K562 (cell line): ENCODE data around the gene LDAH. TPM values are rescaled to one million over a fixed set of nuclear protein-coding genes. Genes with fewer than 3 reads are reported as not detected.

Experiments used
- BACH1 ChIP-seq: fragments of 200-800 bp; sonication (Bioruptor generic); IDR thresholded peaks from 2 replicates; pipeline ENCODE4 v1.6.1; 2016; ENCODE audit warnings: missing genetic modification characterization, missing compliant biosample characterization
- BCOR ChIP-seq: fragments of 450-650 bp; IDR thresholded peaks from 2 replicates; pipeline ENCODE4 v1.6.1; 2016
- CBX2 ChIP-seq: fragments of 200-600 bp; sonication (generic); IDR thresholded peaks from one replicate; pipeline ENCODE4 v1.6.1; 2012; ENCODE audit warnings: mild to moderate bottlenecking, low read length, inconsistent platforms; ENCODE audit not compliant: insufficient read depth, poor library complexity, severe bottlenecking
- CHD2 ChIP-seq: IDR thresholded peaks from 2 replicates; pipeline ENCODE4 v1.6.1; 2011; ENCODE audit warnings: low read depth, low read length
- CHD7 ChIP-seq: fragments of 200-600 bp; sonication (generic); IDR thresholded peaks from one replicate; pipeline ENCODE4 v1.6.1; 2012; ENCODE audit warnings: mild to moderate bottlenecking, low read depth, low read length, inconsistent platforms
- CTBP1 ChIP-seq: fragments of 450-650 bp; IDR thresholded peaks from 2 replicates; pipeline ENCODE4 v1.6.1; 2016; ENCODE audit warnings: borderline replicate concordance
- DNMT1 ChIP-seq: fragments of 450-650 bp; IDR thresholded peaks from 2 replicates; pipeline ENCODE4 v1.6.1; 2016; ENCODE audit warnings: antibody characterized with exemption, mild to moderate bottlenecking
- GABPB2 ChIP-seq: fragments of 250-450 bp; sonication (Bioruptor Pico); conservative IDR thresholded peaks from 2 replicates; pipeline ENCODE4 v1.5.1; 2021; ENCODE audit warnings: mild to moderate bottlenecking
- HNRNPH1 ChIP-seq: fragments of 200-400 bp; formaldehyde crosslinking; optimal IDR thresholded peaks from 2 replicates; pipeline ENCODE3; 2017; ENCODE audit warnings: low read depth, mild to moderate bottlenecking, low read length, moderate library complexity
- KDM2B ChIP-seq: fragments of 250-450 bp; sonication (Bioruptor Pico); IDR thresholded peaks from 2 replicates; pipeline ENCODE4 v1.8.0; 2021; ENCODE audit warnings: mild to moderate bottlenecking, moderate library complexity
- NELFE ChIP-seq: IDR thresholded peaks from 2 replicates; pipeline ENCODE4 v1.6.1; 2011; ENCODE audit warnings: mild to moderate bottlenecking; ENCODE audit not compliant: insufficient read depth, insufficient read length
- NR1H2 ChIP-seq: sonication (generic); formaldehyde crosslinking; IDR thresholded peaks from 2 replicates; pipeline ENCODE4 v1.4.0; 2020; ENCODE audit warnings: mild to moderate bottlenecking, missing genetic modification reagents
- RNF2 ChIP-seq: sonication (generic); IDR thresholded peaks from 2 replicates; pipeline ENCODE4 v1.6.1; 2016
- SNRNP70 ChIP-seq: fragments of 200-400 bp; formaldehyde crosslinking; optimal IDR thresholded peaks from 2 replicates; pipeline ENCODE3; 2017; ENCODE audit warnings: low read depth, low read length
- SPI1 ChIP-seq: IDR thresholded peaks from 2 replicates; pipeline ENCODE4 v1.6.1; 2011; ENCODE audit warnings: low read depth, low read length, control low read depth, borderline replicate concordance
- TGIF2 ChIP-seq: sonication (generic); formaldehyde crosslinking; IDR thresholded peaks from 2 replicates; pipeline ENCODE4 v1.8.1; 2022; ENCODE audit warnings: mild to moderate bottlenecking, missing genetic modification reagents, moderate library complexity
- ZNF134 ChIP-seq: fragments of 250-450 bp; sonication (Bioruptor Pico); conservative IDR thresholded peaks from 2 replicates; pipeline ENCODE4 v1.4.0; 2020
- ZNF316 ChIP-seq: fragments of 450-650 bp; IDR thresholded peaks from 2 replicates; pipeline ENCODE4 v1.6.1; 2016
- ZNF76 ChIP-seq: fragments of 250-450 bp; sonication (Bioruptor Pico); IDR thresholded peaks from 2 replicates; pipeline ENCODE4 v1.4.0; 2020; ENCODE audit warnings: mild to moderate bottlenecking, moderate library complexity, borderline replicate concordance
- ZNF79 ChIP-seq: fragments of 250-450 bp; sonication (Bioruptor Pico); IDR thresholded peaks from 2 replicates; pipeline ENCODE4 v1.4.0; 2020; ENCODE audit warnings: low read depth, mild to moderate bottlenecking, moderate library complexity
- polyA plus RNA-seq, 8 experiments: library from polyadenylated mRNA; depleted of rRNA in 4 of 8; stranded (reverse) in 5 of 8; unstranded in 3 of 8; fragments of >200 nt; fragmentation: Nextera tagmentation in 2 of 8; fragmentation: Illumina TruSeq in 1 of 8; extraction: Ambion mirVana in 2 of 8; extraction: Trizol in 1 of 8; gene quantifications; 2 replicates each; pipeline versions ENCODE4 v1.2.1 to v1.2.3, GENCODE V29; 2011 to 2014; ENCODE audit warnings: inconsistent platforms in 1 of 8, missing spikeins in 1 of 8
- total RNA-seq, 7 experiments: library from RNA; depleted of rRNA in 6 of 7; stranded (reverse); fragments of >200 nt in 6 of 7; fragmentation: Illumina TruSeq in 2 of 7; extraction: Trizol in 2 of 7; gene quantifications; 2 replicates each; pipeline versions ENCODE4 v1.2.1 to v1.2.3, GENCODE V29; 2011 to 2021; ENCODE audit warnings: low replicate concordance in 1 of 7

LDAH gene
- total and polyA plus RNA-seq, 9 of the 15 experiments (the other 6 are each of a cell fraction or from before 2014, with no cell fraction given), result 22.3 to 60.1 (median 40.0) TPM

GRCh38 chr2:20650877-20651730, 171.8 kb downstream of the LDAH start, which contains the start of gene HS1BP3 (continued):
- no peak for TF ChIP-seq CHD7
- TF ChIP-seq SPI1, result peak; percentile 14; the same call in 1 of the 2 replicates
- TF ChIP-seq NR1H2 (CRISPR knock-in tag), result no peak
- TF ChIP-seq BCOR, result no peak
- TF ChIP-seq CHD2, result no peak
- no peak for TF ChIP-seq DNMT1
- TF ChIP-seq NELFE, result no peak
- TF ChIP-seq ZNF79, result no peak
- TF ChIP-seq TGIF2 (CRISPR knock-in tag), result no peak
- no peak for TF ChIP-seq SNRNP70
- no peak for TF ChIP-seq GABPB2 (CRISPR knock-in tag)
- no peak for TF ChIP-seq ZNF76
- no peak for TF ChIP-seq RNF2
- no peak for TF ChIP-seq ZNF316
- TF ChIP-seq CBX2, result no peak
- TF ChIP-seq KDM2B (CRISPR knock-in tag), result 0 out of 2 replicates have a peak, but pooled peaks have one; percentile 48
- TF ChIP-seq CTBP1, result peak; percentile 94
- no peak for TF ChIP-seq BACH1
- TF ChIP-seq HNRNPH1, result no peak
- TF ChIP-seq ZNF134 (CRISPR knock-in tag), result no peak
